Medulla oblongata (tissue), 1 donor: ENCODE results near the gene MXRA8.

ENCODE experiments used
- DNase-seq: peaks from one replicate; pipeline ENCODE4 v3.0.0-alpha.2; 2015; ENCODE audit errors: extremely low spot score

The MXRA8 gene

DNA sequence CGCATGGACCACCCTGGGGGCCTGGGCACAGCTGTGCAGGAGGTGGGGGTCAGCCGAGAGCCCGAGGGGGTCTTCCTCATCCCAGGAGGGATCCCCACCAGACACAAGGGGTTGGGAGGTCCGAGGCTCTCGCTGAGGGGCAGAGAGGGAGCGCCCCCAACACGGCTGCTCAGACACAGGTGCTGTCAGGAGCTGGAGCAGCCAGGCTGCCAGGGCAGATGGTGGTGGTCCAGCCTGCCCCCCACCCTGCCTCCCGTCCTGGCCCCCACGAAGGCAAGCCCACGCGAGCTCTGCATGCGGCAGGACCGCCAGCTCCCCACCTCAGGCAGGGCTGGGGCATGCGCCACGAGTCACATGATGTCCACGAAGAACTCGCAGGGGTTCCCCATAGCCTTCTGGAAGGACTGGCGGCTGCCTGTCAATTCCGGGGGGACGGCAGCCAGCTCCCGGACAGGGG lies 22.5 kb downstream of the MXRA8 start:
- no peak for DNase-seq

DNA sequence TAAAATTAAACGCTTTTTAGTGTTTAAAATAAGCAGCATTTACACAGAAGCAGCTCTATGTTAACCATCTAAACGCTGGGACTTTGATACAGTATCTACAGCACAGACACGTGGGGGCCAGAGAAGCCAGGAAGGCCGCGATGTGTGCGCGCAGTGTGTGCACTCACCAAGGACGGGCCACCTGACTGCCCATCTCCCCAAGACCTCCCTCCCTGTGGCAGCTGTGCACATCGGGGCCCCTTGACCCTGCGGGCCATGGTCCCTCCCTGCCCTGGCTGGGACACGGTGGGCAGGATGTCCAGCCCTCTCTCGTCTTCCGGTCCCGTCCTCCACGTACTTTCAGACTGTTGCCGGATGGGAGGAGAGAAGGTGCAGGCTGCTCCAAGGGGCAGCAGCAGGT lies 23.1 kb downstream of the MXRA8 start:
- no peak for DNase-seq

DNA sequence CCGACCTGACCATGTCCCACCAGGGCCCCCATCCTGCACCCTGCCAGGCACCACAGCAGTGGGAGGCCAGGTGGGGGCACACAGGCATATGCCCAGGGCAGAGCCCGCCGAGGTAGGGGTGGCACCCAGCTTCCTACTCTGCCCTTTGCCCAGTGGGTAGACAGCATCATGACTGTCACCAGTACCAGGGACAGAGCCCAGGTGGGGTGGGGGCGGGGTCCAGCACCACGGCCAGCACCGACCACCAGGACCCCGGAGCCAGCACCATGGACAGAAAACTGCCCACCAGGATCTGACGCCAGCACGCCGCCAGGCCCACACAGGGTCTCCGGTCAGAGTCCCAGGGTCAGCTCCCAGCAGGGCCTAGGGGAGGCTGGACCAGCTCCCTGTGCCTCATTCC lies 23.5 kb downstream of the MXRA8 start:
- no peak for DNase-seq

DNA sequence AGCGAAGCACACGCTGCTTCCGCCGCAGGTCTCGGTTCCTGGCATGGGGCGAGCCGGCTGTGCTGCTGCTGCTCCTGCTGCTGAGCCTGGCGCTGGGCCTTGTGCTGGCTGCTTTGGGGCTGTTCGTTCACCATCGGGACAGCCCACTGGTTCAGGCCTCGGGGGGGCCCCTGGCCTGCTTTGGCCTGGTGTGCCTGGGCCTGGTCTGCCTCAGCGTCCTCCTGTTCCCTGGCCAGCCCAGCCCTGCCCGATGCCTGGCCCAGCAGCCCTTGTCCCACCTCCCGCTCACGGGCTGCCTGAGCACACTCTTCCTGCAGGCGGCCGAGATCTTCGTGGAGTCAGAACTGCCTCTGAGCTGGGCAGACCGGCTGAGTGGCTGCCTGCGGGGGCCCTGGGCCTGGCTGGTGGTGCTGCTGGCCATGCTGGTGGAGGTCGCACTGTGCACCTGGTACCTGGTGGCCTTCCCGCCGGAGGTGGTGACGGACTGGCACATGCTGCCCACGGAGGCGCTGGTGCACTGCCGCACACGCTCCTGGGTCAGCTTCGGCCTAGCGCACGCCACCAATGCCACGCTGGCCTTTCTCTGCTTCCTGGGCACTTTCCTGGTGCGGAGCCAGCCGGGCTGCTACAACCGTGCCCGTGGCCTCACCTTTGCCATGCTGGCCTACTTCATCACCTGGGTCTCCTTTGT lies 24.7 kb downstream of the MXRA8 start:
- no peak for DNase-seq

DNA sequence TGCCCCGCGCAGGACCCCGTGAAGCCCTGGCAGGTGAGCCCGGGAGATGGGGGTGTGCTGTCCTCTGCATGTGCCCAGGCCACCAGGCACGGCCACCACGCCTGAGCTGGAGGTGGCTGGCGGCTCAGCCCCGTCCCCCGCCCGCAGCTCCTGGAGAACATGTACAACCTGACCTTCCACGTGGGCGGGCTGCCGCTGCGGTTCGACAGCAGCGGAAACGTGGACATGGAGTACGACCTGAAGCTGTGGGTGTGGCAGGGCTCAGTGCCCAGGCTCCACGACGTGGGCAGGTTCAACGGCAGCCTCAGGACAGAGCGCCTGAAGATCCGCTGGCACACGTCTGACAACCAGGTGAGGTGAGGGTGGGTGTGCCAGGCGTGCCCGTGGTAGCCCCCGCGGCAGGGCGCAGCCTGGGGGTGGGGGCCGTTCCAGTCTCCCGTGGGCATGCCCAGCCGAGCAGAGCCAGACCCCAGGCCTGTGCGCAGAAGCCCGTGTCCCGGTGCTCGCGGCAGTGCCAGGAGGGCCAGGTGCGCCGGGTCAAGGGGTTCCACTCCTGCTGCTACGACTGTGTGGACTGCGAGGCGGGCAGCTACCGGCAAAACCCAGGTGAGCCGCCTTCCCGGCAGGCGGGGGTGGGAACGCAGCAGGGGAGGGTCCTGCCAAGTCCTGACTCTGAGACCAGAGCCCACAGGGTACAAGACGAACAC lies 25.4 kb downstream of the MXRA8 start:
- DNase-seq, result no peak

DNA sequence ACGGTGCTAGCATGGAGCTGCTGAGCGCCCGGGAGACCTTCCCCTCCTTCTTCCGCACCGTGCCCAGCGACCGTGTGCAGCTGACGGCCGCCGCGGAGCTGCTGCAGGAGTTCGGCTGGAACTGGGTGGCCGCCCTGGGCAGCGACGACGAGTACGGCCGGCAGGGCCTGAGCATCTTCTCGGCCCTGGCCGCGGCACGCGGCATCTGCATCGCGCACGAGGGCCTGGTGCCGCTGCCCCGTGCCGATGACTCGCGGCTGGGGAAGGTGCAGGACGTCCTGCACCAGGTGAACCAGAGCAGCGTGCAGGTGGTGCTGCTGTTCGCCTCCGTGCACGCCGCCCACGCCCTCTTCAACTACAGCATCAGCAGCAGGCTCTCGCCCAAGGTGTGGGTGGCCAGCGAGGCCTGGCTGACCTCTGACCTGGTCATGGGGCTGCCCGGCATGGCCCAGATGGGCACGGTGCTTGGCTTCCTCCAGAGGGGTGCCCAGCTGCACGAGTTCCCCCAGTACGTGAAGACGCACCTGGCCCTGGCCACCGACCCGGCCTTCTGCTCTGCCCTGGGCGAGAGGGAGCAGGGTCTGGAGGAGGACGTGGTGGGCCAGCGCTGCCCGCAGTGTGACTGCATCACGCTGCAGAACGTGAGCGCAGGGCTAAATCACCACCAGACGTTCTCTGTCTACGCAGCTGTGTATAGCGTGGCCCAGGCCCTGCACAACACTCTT lies 26.2 kb downstream of the MXRA8 start:
- no peak for DNase-seq

DNA sequence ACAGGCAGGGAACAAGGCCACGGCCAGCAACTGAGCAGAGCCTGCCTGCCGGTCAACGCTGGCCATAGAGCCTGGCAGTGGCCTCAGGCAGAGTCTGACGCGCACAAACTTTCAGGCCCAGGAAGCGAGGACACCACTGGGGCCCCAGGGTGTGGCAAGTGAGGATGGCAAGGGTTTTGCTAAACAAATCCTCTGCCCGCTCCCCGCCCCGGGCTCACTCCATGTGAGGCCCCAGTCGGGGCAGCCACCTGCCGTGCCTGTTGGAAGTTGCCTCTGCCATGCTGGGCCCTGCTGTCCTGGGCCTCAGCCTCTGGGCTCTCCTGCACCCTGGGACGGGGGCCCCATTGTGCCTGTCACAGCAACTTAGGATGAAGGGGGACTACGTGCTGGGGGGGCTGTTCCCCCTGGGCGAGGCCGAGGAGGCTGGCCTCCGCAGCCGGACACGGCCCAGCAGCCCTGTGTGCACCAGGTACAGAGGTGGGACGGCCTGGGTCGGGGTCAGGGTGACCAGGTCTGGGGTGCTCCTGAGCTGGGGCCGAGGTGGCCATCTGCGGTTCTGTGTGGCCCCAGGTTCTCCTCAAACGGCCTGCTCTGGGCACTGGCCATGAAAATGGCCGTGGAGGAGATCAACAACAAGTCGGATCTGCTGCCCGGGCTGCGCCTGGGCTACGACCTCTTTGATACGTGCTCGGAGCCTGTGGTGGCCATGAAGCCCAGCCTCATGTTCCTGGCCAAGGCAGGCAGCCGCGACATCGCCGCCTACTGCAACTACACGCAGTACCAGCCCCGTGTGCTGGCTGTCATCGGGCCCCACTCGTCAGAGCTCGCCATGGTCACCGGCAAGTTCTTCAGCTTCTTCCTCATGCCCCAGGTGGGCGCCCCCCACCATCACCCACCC lies 27.0 kb downstream of the MXRA8 start, which contains the start of gene TAS1R3:
Gene TAS1R3, plus strand, starts transcription at position 213 of the 898 bp plus-strand sequence. Its CDS starts 66 bp downstream, at position 279.
- DNase-seq, result no peak

DNA sequence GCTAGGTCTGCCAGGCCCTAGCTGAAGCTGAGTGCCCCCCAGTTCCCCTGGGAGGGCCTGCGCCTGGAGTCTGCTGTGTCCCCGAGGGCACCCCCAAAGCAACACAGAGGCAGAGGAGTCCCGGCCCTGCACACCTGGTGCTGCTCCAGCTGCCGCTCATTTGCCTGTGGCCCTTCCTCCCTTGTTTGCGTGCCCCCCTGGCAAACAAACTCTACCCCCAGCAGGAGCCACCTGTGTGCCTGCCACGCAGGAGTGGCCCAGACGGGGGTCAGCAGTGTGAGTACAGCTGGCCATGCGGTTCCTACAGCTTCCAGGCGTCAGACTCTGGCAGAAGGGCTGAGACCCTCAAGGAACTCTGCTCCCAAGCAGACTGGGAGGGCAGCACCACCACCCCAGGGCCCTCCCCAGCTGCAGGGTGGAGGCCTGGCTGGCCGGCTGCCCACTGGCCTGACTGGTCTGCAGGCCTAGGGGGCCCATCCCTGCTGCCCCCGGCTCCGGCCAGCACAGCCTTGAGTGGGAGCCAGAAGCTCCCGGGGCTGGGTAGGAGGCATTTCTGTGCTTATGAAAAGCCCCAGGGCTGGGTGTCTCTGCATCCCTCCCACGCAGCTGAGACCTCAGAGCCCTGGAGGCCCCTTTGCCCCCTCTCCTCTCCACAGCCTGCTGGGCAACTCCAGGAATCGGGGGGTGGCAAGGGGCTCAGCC lies 27.8 kb downstream of the MXRA8 start:
- no peak for DNase-seq

DNA sequence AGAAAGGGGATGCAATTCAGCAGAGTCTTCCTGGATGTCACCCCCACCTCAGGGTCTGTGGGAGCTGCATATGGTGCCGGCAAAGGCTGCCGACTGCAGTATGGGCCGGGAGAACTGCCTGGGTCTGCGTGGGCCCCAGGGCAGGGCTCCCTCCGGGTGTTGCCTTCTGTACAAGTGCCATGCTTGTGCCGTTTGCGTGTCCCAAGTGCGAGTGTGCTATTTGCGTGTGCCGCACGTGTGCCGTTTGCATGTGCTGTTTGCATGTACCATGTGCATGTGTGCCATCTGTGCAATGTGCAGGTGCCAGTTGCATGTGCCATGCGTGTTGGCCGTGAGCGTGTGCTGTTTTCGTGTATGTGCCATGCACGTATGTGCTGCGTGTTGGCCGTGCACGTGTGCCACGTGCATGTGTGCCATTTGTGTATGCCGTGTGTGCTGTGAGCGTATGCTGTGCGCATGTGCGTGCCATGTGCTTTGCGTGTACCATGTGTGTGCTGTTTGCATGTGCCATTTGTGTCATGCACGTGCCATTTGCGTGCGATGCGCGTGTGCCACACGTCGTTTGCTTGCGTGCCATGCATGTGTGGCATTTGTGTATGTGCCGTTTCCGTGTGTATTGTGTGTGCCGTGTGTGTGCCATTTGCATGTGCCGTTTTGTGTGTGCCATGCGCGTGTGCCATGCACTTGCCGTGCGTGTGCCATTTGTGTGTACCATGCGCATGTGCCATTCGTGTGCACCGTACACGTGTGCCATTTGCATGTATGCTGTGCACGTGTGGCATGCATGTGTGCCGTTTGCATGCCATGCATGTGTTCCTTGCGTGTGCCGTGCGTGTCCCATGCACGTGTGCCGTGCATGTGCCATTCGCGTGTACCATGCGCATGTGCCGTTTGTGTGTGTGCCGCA lies 28.8 kb downstream of the MXRA8 start:
- DNase-seq, result no peak

DNA sequence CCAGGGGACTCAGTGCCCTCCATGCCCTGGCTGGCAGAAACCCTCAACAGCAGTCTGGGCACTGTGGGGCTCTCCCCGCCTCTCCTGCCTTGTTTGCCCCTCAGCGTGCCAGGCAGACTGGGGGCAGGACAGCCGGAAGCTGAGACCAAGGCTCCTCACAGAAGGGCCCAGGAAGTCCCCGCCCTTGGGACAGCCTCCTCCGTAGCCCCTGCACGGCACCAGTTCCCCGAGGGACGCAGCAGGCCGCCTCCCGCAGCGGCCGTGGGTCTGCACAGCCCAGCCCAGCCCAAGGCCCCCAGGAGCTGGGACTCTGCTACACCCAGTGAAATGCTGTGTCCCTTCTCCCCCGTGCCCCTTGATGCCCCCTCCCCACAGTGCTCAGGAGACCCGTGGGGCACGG lies 30.1 kb downstream of the MXRA8 start:
- DNase-seq, result no peak

DNA sequence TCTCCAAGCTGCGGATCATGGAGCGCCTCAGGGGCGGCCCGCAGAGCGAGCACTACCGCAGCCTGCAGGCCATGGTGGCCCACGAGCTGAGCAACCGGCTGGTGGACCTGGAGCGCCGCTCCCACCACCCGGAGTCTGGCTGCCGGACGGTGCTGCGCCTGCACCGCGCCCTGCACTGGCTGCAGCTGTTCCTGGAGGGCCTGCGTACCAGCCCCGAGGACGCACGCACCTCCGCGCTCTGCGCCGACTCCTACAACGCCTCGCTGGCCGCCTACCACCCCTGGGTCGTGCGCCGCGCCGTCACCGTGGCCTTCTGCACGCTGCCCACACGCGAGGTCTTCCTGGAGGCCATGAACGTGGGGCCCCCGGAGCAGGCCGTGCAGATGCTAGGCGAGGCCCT lies 31.1 kb downstream of the MXRA8 start:
- DNase-seq, result no peak

DNA sequence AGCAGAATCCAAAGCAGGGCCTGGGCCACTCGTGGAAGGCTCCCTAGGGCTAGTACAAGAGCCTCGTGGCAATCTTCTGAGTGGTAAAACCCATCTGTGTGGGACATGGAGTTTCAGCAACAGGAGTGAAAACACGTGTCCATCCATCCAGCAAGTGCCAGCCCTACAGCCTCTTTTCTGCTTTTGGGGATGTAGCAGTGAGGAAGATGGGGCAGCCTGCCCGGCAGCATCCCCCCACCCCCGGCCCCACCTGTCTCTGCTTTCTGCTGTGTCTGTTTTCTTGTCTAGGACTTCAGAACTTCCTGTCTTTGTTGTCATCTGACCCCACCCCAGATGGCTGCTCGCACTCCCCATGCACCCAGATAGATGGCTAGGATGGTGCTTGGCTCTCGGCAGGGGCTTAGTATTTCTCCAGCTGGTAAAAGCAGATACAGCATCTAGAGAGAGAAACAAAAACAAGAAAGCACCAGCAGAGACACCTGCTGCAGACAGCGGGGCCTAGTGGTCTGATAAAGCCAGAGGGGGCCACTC lies 32.2 kb downstream of the MXRA8 start:
- DNase-seq, result no peak

DNA sequence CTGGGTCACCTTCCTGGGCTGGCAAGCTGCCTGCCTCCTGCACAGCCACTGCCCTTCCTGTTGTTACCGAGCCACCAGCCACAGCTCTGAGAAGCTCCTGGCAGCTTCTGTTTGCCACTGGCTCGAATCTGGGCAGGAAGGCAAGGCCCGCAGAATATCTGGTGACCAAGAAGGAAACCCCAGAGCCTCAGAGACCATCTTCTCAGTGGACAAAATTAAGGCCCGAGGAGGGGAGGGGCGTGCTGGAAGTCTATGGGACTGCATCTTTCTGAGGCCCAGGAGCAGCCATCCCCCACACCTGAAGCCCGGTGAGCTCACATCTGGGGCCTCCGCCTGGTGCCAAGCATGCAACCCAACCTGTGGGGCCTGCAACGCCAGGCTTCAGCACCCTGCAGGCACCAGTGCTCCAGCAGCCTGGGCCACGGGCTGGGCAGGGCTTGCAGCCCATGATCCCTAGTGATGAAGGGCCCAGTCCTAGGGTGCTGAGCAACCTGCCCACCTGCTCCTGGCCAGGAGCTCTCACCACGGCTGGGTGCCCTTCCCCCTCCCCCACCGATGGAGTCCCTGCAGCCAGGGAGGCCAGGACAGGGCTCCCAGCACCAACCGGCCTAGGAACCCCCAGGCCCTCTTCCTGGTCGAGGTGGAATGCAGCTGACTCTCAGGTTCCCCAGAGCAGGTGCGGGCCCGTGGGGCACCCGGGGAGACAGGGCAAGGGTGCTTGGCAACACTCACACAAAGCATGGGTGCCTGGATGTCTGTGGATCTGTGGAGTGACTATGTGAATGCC lies 32.9 kb downstream of the MXRA8 start:
- DNase-seq, result no peak

DNA sequence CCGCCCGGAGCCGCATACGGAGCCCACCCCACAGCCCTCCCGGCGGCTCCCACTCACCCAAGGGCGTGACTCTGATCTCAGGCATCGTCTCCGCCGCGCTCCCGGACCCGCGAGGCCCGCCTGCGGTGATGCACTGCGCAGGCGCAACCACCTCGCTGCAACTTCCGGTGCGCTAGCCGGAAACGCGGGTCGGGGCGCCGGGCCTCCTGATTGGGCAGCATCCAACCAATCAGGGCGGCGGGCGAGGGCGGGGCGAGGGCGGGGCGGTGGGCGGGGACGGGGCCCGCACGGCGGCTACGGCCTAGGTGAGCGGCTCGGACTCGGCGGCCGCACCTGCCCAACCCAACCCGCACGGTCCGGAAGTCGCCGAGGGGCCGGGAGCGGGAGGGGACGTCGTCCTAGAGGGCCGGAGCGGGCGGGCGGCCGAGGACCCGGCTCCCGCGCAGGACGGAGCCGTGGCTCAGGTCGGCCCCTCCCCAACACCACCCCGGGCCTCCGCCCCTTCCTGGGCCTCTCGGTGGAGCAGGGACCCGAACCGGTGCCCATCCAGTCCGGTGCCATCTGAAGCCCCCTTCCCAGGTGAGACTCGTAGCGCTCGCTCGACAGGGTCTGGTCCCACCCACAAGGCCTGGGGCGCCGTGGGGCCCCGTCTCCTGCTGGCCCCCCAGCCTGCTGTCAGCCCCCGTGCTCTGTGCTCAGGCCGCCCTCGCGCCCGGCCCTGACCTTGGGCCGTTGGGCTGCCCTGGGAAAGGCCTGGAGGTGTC lies 33.6 kb downstream of the MXRA8 start, which contains the start of the genes CPTP and INTS11:
Gene CPTP, plus strand, starts transcription at position 279 of the 764 bp plus-strand sequence. CDS start 2,109 bp downstream, outside the sequence.
Gene INTS11, minus strand, starts transcription at position 137 of the 764 bp plus-strand sequence. Its CDS starts 52 bp downstream, at position 85.
- peak; percentile 92 for DNase-seq

DNA sequence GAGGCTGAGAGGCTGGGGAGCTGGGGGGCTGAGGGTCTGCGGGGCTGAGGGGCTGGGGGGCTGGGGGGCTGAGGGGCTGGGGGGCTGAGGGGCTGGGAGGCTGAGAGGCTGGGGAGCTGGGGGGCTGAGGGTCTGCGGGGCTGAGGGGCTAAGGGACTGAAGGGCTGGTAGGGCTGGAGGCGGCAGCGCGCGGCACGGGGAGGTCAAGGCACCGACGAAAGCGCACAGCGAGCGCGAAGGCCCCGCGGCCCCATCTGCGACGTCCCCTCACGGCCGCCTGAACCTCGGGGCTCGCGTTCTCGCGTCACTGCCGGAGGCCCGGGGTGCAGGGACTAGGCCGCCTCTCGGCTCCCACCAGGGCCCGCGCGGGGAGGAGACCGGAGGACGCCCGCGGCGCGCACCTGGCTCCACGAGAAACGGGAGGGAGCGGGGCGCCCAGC lies 34.3 kb downstream of the MXRA8 start:
- DNase-seq, result no peak

DNA sequence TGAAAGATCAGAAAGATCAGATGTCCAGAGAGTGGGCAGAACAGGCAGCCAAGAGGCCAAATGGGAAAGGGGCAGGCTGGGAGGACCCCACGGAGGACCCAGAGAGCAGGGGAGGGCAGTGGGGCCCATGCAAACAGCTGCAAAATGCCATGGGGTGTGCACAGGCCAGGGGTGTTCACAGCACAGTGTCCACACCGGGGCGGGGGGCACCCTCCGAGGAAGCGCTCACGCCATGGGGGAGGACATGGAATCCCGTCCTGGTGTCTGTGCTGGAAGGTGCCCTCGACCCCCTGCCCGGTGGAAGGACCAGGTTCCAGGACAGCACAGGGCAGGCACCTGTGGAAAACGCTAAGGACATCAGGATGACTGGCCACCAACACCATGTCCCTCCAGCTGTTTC lies 35.4 kb downstream of the MXRA8 start:
- DNase-seq, result no peak

DNA sequence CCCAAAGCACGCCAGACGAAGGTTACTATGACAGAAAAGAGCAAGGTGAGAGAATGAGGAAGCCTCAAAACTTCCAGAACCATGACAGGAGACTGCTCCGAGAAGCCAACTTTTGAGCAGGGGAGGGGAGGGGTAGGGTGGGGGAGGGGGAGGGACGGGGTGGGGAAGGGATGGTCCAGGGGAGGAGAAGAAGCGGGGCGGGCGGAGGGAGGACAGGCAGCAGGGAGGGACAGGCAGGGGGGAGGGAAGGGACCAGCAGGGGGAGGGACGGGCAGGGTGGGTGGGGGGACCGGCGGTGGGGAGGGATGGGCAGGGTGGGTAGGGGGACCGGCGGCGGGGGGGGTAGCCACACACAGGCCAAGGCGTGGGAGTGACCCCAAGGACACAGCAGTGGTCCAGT lies 35.9 kb downstream of the MXRA8 start:
- no peak for DNase-seq

DNA sequence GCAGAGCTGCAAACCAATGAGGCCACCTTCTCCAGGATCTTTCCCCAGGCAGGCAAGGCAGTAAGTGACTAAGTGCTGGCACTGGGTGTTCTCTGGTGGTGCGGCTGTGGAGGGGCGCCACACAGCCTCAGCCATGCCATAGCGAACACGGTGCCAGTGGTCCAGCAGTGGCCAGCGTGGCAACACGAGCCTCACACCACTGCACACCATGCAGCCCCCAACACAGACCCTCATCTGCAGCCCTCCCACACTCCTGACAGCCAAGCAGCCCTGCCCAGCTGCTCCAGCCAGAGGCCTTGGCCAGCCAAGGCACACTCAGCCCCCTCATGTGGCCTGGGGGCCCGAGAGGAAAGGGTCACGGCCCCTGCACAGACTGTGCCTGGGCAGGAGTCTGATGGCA lies 36.9 kb downstream of the MXRA8 start:
- no peak for DNase-seq
